Measurements from ENCODE around the gene MYO1A.

GRCh38 chr12:57008178-57008577 is 41.8 kb downstream of the MYO1A start:
- TF ChIP-seq EZH2 (conservative IDR thresholded peaks at IDR 0.05; ENCODE audit: low read depth, low read length) (no peak), EP300 (IDR thresholded peaks at IDR 0.05; ENCODE audit: low read depth in 2 of 2, low read length in 2 of 2) (no peak), EP300 (CRISPR knock-in tag; IDR thresholded peaks at IDR 0.05; ENCODE audit: borderline replicate concordance) (no peak), GLI4 (CRISPR knock-in tag; IDR thresholded peaks at IDR 0.05; ENCODE audit: borderline replicate concordance) (no peak), PRPF4 (IDR thresholded peaks at IDR 0.05; ENCODE audit: low read depth, low read length, poor library complexity, severe bottlenecking) (no peak), ZNF280B (CRISPR knock-in tag; IDR thresholded peaks at IDR 0.05; ENCODE audit: borderline replicate concordance) (no peak), CTCF (CRISPR knock-in tag; IDR thresholded peaks at IDR 0.05) (peak; percentile 79), YY1 (IDR thresholded peaks at IDR 0.05; ENCODE audit: insufficient read depth, insufficient replicate concordance, low read depth, low read length) (no peak), BRCA1 (CRISPR knock-in tag; IDR thresholded peaks at IDR 0.05) (no peak), SCMH1 (CRISPR knock-in tag; IDR thresholded peaks at IDR 0.05; ENCODE audit: borderline replicate concordance) (no peak)

All from HepG2 (cell line).